H1 (cell line): ENCODE results near the gene DPP10. TPM values are rescaled to one million over a fixed set of nuclear protein-coding genes. Genes with fewer than 3 reads are reported as not detected.

Experiments used
- CHD1 ChIP-seq: IDR thresholded peaks from 2 replicates; pipeline ENCODE4 v1.6.1; 2012; ENCODE audit warnings: low read depth, low read length, improper control_type of control experiment
- CTBP2 ChIP-seq: IDR thresholded peaks from 2 replicates; pipeline ENCODE4 v1.7.0; 2011; ENCODE audit warnings: borderline replicate concordance, mild to moderate bottlenecking, moderate library complexity, mixed read lengths, low read length; ENCODE audit not compliant: insufficient read depth, insufficient read length
- EP300 ChIP-seq, 2 experiments: IDR thresholded peaks; 1 replicate in 1 of 2; 2 replicates in 1 of 2; pipeline ENCODE4 v1.6.1; 2011 to 2012; ENCODE audit warnings: low read depth in 2 of 2, low read length in 2 of 2, mild to moderate bottlenecking in 2 of 2, borderline replicate concordance in 1 of 2, inconsistent platforms in 1 of 2, moderate library complexity in 1 of 2
- KDM4A ChIP-seq: IDR thresholded peaks from one replicate; pipeline ENCODE4 v1.7.1; 2012; ENCODE audit warnings: low read depth, mild to moderate bottlenecking, moderate library complexity, low read length, inconsistent platforms; ENCODE audit not compliant: severe bottlenecking
- RXRA ChIP-seq: IDR thresholded peaks from 2 replicates; pipeline ENCODE4 v1.6.1; 2011; ENCODE audit warnings: low read depth, mild to moderate bottlenecking, low read length, moderate library complexity; ENCODE audit not compliant: insufficient read depth
- SAP30 ChIP-seq: fragments of 300-600 bp; sonication (generic); IDR thresholded peaks from 2 replicates; pipeline ENCODE4 v1.7.1; 2012; ENCODE audit warnings: low read length, moderate library complexity, mild to moderate bottlenecking, inconsistent platforms; ENCODE audit not compliant: insufficient read depth, insufficient replicate concordance
- SP4 ChIP-seq: IDR thresholded peaks from 2 replicates; pipeline ENCODE4 v1.6.1; 2012; ENCODE audit warnings: low read length, inconsistent platforms
- TCF12 ChIP-seq: IDR thresholded peaks from 2 replicates; pipeline ENCODE4 v1.6.1; 2011; ENCODE audit warnings: low read depth, mild to moderate bottlenecking, low read length
- TEAD4 ChIP-seq: IDR thresholded peaks from 2 replicates; pipeline ENCODE4 v1.6.1; 2012; ENCODE audit warnings: low read depth, low read length, inconsistent platforms, mixed read lengths
- YY1 ChIP-seq: IDR thresholded peaks from 2 replicates; pipeline ENCODE4 v1.6.1; 2011; ENCODE audit warnings: low read depth, mild to moderate bottlenecking, low read length
- ZNF274 ChIP-seq: IDR thresholded peaks from 2 replicates; pipeline ENCODE4 v1.7.0; 2012; ENCODE audit warnings: low read length, borderline replicate concordance; ENCODE audit errors: extremely low read depth
- polyA plus RNA-seq, 7 experiments: library from polyadenylated mRNA; depleted of rRNA in 3 of 7; stranded (reverse) in 5 of 7; unstranded in 2 of 7; fragments of >200 nt in 5 of 7; fragments of 200-250 nt in 2 of 7; gene quantifications; 1 replicate in 5 of 7; 2 replicates in 1 of 7; 4 replicates in 1 of 7; pipeline versions ENCODE4 v1.2.1 to v1.2.3, GENCODE V29; 2011 to 2013; ENCODE audit warnings: missing spikeins in 2 of 7, mixed read lengths in 2 of 7
- total RNA-seq: library from RNA; stranded (reverse); fragmentation: NEBNext Ultra II Directional; extraction: Animal tissue kit (Norgen Biotek cat#: 25700); gene quantifications from 2 replicates; pipeline ENCODE4 v1.2.1, GENCODE V29; 2021
- TF ChIP-seq, protein P1 (sequence below): fragments of 300-600 bp; sonication (generic); IDR thresholded peaks from 2 replicates; pipeline ENCODE4 v1.7.1; 2012; ENCODE audit warnings: low read length, moderate library complexity, mild to moderate bottlenecking, inconsistent platforms; ENCODE audit not compliant: insufficient replicate concordance

The DPP10 gene
- total and polyA plus RNA-seq, 2 of the 8 experiments (the other 6 are each of a cell fraction or from before 2014, with no cell fraction given) = 3.3 to 7.2 TPM

- TF ChIP-seq, protein P1, sequence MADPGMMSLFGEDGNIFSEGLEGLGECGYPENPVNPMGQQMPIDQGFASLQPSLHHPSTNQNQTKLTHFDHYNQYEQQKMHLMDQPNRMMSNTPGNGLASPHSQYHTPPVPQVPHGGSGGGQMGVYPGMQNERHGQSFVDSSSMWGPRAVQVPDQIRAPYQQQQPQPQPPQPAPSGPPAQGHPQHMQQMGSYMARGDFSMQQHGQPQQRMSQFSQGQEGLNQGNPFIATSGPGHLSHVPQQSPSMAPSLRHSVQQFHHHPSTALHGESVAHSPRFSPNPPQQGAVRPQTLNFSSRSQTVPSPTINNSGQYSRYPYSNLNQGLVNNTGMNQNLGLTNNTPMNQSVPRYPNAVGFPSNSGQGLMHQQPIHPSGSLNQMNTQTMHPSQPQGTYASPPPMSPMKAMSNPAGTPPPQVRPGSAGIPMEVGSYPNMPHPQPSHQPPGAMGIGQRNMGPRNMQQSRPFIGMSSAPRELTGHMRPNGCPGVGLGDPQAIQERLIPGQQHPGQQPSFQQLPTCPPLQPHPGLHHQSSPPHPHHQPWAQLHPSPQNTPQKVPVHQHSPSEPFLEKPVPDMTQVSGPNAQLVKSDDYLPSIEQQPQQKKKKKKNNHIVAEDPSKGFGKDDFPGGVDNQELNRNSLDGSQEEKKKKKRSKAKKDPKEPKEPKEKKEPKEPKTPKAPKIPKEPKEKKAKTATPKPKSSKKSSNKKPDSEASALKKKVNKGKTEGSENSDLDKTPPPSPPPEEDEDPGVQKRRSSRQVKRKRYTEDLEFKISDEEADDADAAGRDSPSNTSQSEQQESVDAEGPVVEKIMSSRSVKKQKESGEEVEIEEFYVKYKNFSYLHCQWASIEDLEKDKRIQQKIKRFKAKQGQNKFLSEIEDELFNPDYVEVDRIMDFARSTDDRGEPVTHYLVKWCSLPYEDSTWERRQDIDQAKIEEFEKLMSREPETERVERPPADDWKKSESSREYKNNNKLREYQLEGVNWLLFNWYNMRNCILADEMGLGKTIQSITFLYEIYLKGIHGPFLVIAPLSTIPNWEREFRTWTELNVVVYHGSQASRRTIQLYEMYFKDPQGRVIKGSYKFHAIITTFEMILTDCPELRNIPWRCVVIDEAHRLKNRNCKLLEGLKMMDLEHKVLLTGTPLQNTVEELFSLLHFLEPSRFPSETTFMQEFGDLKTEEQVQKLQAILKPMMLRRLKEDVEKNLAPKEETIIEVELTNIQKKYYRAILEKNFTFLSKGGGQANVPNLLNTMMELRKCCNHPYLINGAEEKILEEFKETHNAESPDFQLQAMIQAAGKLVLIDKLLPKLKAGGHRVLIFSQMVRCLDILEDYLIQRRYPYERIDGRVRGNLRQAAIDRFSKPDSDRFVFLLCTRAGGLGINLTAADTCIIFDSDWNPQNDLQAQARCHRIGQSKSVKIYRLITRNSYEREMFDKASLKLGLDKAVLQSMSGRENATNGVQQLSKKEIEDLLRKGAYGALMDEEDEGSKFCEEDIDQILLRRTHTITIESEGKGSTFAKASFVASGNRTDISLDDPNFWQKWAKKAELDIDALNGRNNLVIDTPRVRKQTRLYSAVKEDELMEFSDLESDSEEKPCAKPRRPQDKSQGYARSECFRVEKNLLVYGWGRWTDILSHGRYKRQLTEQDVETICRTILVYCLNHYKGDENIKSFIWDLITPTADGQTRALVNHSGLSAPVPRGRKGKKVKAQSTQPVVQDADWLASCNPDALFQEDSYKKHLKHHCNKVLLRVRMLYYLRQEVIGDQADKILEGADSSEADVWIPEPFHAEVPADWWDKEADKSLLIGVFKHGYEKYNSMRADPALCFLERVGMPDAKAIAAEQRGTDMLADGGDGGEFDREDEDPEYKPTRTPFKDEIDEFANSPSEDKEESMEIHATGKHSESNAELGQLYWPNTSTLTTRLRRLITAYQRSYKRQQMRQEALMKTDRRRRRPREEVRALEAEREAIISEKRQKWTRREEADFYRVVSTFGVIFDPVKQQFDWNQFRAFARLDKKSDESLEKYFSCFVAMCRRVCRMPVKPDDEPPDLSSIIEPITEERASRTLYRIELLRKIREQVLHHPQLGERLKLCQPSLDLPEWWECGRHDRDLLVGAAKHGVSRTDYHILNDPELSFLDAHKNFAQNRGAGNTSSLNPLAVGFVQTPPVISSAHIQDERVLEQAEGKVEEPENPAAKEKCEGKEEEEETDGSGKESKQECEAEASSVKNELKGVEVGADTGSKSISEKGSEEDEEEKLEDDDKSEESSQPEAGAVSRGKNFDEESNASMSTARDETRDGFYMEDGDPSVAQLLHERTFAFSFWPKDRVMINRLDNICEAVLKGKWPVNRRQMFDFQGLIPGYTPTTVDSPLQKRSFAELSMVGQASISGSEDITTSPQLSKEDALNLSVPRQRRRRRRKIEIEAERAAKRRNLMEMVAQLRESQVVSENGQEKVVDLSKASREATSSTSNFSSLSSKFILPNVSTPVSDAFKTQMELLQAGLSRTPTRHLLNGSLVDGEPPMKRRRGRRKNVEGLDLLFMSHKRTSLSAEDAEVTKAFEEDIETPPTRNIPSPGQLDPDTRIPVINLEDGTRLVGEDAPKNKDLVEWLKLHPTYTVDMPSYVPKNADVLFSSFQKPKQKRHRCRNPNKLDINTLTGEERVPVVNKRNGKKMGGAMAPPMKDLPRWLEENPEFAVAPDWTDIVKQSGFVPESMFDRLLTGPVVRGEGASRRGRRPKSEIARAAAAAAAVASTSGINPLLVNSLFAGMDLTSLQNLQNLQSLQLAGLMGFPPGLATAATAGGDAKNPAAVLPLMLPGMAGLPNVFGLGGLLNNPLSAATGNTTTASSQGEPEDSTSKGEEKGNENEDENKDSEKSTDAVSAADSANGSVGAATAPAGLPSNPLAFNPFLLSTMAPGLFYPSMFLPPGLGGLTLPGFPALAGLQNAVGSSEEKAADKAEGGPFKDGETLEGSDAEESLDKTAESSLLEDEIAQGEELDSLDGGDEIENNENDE = no peak
- TF ChIP-seq SAP30 (no peak), SP4 (no peak), TCF12 (no peak), ZNF274 (no peak), EP300 (IDR thresholded peaks at IDR 0.05; ENCODE audit: borderline replicate concordance in 1 of 2, low read depth in 2 of 2, low read length in 2 of 2) (no peak), TEAD4 (no peak), RXRA (no peak), YY1 (no peak), CHD1 (no peak), CTBP2 (no peak), KDM4A (no peak)
Measured at GRCh38 chr2:115569547-115569946, 1127.1 kb downstream of the DPP10 start (continued).
